Endodermal cell (in vitro differentiated cells): Measurements from ENCODE around the gene VTN. TPM values are rescaled to one million over a fixed set of nuclear protein-coding genes. Genes with fewer than 3 reads are reported as not detected.

Experiments used
- DNase-seq: peaks from one replicate; pipeline ENCODE4 v3.0.0-alpha.2; 2017
- H3K27ac ChIP-seq: 2 replicates; pipeline ENCODE4 v1.5.1; 2013; ENCODE audit warnings: mild to moderate bottlenecking, low read depth, low read length, moderate library complexity
- H3K27me3 ChIP-seq: 2 replicates; pipeline ENCODE4 v1.6.1; 2013; ENCODE audit warnings: mild to moderate bottlenecking, low read length, moderate library complexity; ENCODE audit not compliant: insufficient read depth, control insufficient read depth, poor library complexity, severe bottlenecking
- H3K36me3 ChIP-seq: 2 replicates; pipeline ENCODE4 v1.7.0; 2013; ENCODE audit warnings: mild to moderate bottlenecking, low read length, moderate library complexity; ENCODE audit not compliant: control insufficient read depth, insufficient read depth
- H3K4me1 ChIP-seq: one replicate; pipeline ENCODE4 v1.7.0; 2013; ENCODE audit warnings: low read length; ENCODE audit not compliant: control insufficient read depth, insufficient read depth
- H3K4me3 ChIP-seq: 2 replicates; pipeline ENCODE4 v1.5.1; 2013; ENCODE audit warnings: mild to moderate bottlenecking, low read length, moderate library complexity
- H3K9ac ChIP-seq: 2 replicates; pipeline ENCODE4 v1.6.1; 2013; ENCODE audit warnings: mild to moderate bottlenecking, low read length, moderate library complexity; ENCODE audit not compliant: poor library complexity, severe bottlenecking; ENCODE audit errors: extremely low read depth
- H3K9me3 ChIP-seq: 2 replicates; pipeline ENCODE4 v1.6.1; 2013; ENCODE audit warnings: mild to moderate bottlenecking, low read length, moderate library complexity; ENCODE audit not compliant: control insufficient read depth
- H3K27ac Mint-ChIP-seq: 2 replicates; pipeline ENCODE4 v1.8.0; 2020; ENCODE audit warnings: mixed read lengths
- H3K27me3 Mint-ChIP-seq: 2 replicates; pipeline ENCODE4 v1.8.0; 2021; ENCODE audit warnings: mild to moderate bottlenecking, mixed read lengths; ENCODE audit not compliant: insufficient read depth
- H3K36me3 Mint-ChIP-seq: 2 replicates; pipeline ENCODE4 v1.8.0; 2020; ENCODE audit warnings: low read depth, mixed read lengths
- H3K4me1 Mint-ChIP-seq: 2 replicates; pipeline ENCODE4 v1.8.0; 2020; ENCODE audit warnings: mixed read lengths
- H3K4me3 Mint-ChIP-seq: 2 replicates; pipeline ENCODE4 v1.8.0; 2020; ENCODE audit warnings: mild to moderate bottlenecking, moderate library complexity, mixed read lengths
- H3K9me3 Mint-ChIP-seq: 2 replicates; pipeline ENCODE4 v1.8.0; 2020; ENCODE audit warnings: mild to moderate bottlenecking, mixed read lengths
- WGBS, 2 experiments: methylation state at CpG; one replicate each; pipeline versions ENCODE4 v1.1.5 to v1.1.7; 2013; ENCODE audit warnings: missing lambda C conversion rate in 2 of 2, mixed read lengths in 1 of 2; ENCODE audit not compliant: insufficient coverage in 1 of 2, insufficient read length in 1 of 2; 5-methylcytosine and 5-hydroxymethylcytosine counted together
- total RNA-seq, 2 donors: library from RNA; stranded (reverse); fragmentation: NEBNext Ultra II Directional in 1 of 2; extraction: Animal tissue kit (Norgen Biotek cat#: 25700) in 1 of 2; gene quantifications; 2 replicates in 1 of 2; 3 replicates in 1 of 2; pipeline ENCODE4 v1.2.1, GENCODE V29; 2021
- TF ChIP-seq, protein P1 (sequence below): fragments of 200-600 bp; sonication (generic); conservative IDR thresholded peaks from 2 replicates; pipeline ENCODE4 v1.5.0; 2021; ENCODE audit warnings: antibody characterized with exemption, mild to moderate bottlenecking

Gene VTN
- total RNA-seq, 2 donors from 2014 or later, result 2.5 to 6.7 TPM

DNA sequence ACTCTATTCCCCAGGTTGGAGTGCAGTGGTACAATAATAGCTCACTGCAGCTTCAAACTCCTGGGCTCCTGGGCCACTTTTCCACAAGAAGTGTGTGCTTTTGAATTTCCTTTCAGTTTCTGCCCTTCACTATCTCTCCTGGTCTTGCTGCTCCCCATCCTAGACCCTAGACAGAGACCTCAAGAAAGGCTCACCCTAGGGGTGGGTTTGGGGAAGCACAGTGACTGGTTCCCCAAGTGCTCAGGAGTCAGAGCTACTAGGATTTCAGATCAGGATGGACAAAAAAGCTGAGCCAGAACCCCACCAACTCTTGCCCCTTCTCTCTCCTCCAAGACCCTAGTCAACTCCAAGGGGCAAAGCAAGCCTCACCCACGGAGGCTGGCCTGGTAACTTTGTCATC, 3.5 kb downstream of the VTN start:
- H3K4me1 Mint-ChIP-seq, result peaks cover 21% of the 10 kb centered on the region
- H3K4me3 Mint-ChIP-seq, result no peak overlapping the region
- H3K9me3 Mint-ChIP-seq, result no peaks in the 10 kb centered on the region
- Histone ChIP-seq H3K4me1 (peaks cover 12% of the 10 kb centered on the region), H3K27me3 (peaks cover 39% of the 10 kb centered on the region), H3K9ac (no peak overlapping the region), H3K27ac (no peak overlapping the region), H3K36me3 (peaks cover 7% of the 10 kb centered on the region), H3K4me3 (no peak overlapping the region), H3K9me3 (no peaks in the 10 kb centered on the region)
- WGBS, 2 experiments, result 95% methylated on average over 1 of the region's 1 CpG; no CpG with 5 or more reads in 1 of the 2 experiments
- peak; percentile 64 for DNase-seq
- H3K27me3 Mint-ChIP-seq, result peaks cover 11% of the 10 kb centered on the region
- TF ChIP-seq, protein P1, sequence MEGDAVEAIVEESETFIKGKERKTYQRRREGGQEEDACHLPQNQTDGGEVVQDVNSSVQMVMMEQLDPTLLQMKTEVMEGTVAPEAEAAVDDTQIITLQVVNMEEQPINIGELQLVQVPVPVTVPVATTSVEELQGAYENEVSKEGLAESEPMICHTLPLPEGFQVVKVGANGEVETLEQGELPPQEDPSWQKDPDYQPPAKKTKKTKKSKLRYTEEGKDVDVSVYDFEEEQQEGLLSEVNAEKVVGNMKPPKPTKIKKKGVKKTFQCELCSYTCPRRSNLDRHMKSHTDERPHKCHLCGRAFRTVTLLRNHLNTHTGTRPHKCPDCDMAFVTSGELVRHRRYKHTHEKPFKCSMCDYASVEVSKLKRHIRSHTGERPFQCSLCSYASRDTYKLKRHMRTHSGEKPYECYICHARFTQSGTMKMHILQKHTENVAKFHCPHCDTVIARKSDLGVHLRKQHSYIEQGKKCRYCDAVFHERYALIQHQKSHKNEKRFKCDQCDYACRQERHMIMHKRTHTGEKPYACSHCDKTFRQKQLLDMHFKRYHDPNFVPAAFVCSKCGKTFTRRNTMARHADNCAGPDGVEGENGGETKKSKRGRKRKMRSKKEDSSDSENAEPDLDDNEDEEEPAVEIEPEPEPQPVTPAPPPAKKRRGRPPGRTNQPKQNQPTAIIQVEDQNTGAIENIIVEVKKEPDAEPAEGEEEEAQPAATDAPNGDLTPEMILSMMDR, result peak; percentile 38
- no peak overlapping the region for H3K27ac Mint-ChIP-seq
- peaks cover 14% of the 10 kb centered on the region for H3K36me3 Mint-ChIP-seq

- no peak overlapping the region for H3K4me3 ChIP-seq
- no peak overlapping the region for H3K27ac ChIP-seq
- TF ChIP-seq, protein P1, result no peak
- H3K9me3 Mint-ChIP-seq, result no peaks in the 10 kb centered on the region
- peaks cover 40% of the 10 kb centered on the region for H3K27me3 ChIP-seq
- peaks cover 7% of the 10 kb centered on the region for H3K4me1 ChIP-seq
- H3K36me3 Mint-ChIP-seq, result peaks cover 25% of the 10 kb centered on the region
- no peaks in the 10 kb centered on the region for H3K9me3 ChIP-seq
- no peak overlapping the region for H3K4me3 Mint-ChIP-seq
- WGBS, 2 experiments, result 86 to 92% methylated on average over 1 to 3 of the region's 3 CpGs
- peaks cover 7% of the 10 kb centered on the region for H3K27me3 Mint-ChIP-seq
- DNase-seq, result no peak
- no peak overlapping the region for H3K27ac Mint-ChIP-seq
- no peak overlapping the region for H3K9ac ChIP-seq
- peaks cover 18% of the 10 kb centered on the region for H3K36me3 ChIP-seq
- H3K4me1 Mint-ChIP-seq, result peaks cover 14% of the 10 kb centered on the region
Measured at GRCh38 chr17:28365487-28365886, 4.6 kb downstream of the VTN start.

DNA sequence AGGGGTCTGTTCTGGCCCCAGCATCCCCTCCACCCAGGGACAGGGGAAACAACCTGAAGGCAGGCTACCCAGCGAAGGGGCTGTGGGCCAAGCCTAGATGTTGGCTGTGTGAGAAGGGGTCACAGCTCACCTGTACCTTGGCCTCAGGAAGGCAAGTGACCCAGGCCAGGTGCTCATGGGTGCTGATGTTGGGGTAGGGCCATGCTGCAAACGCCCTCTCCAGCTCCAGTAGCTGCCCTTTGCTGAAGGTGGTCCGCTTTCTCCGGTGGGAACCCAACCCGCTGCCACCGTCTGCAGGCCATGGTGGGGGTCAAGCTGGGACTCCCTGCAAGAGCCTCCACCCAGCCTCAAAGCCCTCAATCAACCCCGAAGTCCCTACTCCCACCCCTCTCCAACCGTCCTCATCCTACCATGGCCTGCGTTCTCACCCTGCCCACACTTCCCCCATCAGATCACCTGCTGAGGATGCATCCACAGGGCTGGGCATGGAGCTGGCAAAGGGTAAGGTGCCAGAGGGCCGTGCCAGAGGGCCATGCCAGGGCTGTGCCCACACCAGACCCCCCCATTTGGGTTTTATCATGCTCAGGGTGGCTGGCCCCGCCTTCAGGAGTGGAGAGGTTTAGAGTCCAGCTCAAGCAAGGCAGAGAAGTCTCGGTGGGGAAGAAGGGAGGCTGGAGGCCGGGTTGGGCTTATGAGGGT, 5.3 kb downstream of the VTN start, which contains the start of gene SEBOX:
Gene SEBOX (minus strand): TSS at position 535 of the 699 bp plus-strand sequence. CDS start 48 bp downstream, at position 487.
- no peak within 1 kb of the TSS for H3K4me3 ChIP-seq
- Mint-ChIP-seq H3K27me3 (peaks cover 7% of the 10 kb centered on the region), H3K27ac (no peak within 1 kb of the TSS), H3K4me1 (peaks cover 7% of the 10 kb centered on the region), H3K4me3 (no peak within 1 kb of the TSS), H3K36me3 (peaks cover 30% of the 10 kb centered on the region), H3K9me3 (no peaks in the 10 kb centered on the region)
- H3K9ac ChIP-seq, result no peak within 1 kb of the TSS
- 93 to 94% methylated on average over 3 to 13 of the region's 13 CpGs for WGBS, 2 experiments
- TF ChIP-seq, protein P1, result no peak
- H3K27me3 ChIP-seq, result peaks cover 40% of the 10 kb centered on the region
- H3K4me1 ChIP-seq, result peaks cover 3% of the 10 kb centered on the region
- H3K9me3 ChIP-seq, result no peaks in the 10 kb centered on the region
- H3K27ac ChIP-seq, result no peak within 1 kb of the TSS
- peaks cover 24% of the 10 kb centered on the region for H3K36me3 ChIP-seq
- no peak for DNase-seq
